GM19452 (cell line): Measurements from ENCODE around the gene CA10.

Experiments used
- ATAC-seq: cut with Tn5 transposase; IDR thresholded peaks from one replicate; pipeline ENCODE4 v1.9.1; 2021; ENCODE audit not compliant: unreplicated experiment

Gene CA10

DNA sequence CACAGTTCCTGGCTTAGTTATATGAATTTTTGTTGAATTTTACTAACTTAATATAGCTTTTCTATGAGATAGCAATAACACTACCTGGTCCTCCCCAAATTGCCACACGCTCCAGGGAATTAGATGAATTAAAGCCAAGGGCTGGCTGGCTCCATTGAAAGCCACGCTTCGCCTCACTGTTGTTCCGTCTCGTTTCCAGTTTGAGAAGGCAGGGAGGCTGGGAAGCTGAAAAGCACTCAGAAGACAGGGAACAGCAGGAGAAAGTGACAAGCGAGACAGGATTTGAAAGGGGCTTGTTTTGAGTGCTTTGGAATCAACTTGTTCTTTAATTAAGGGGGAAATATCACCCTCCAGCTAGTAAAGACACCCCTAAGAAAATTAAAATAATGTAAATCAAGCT lies 425.3 kb downstream of the CA10 start:
- ATAC-seq = no peak

DNA sequence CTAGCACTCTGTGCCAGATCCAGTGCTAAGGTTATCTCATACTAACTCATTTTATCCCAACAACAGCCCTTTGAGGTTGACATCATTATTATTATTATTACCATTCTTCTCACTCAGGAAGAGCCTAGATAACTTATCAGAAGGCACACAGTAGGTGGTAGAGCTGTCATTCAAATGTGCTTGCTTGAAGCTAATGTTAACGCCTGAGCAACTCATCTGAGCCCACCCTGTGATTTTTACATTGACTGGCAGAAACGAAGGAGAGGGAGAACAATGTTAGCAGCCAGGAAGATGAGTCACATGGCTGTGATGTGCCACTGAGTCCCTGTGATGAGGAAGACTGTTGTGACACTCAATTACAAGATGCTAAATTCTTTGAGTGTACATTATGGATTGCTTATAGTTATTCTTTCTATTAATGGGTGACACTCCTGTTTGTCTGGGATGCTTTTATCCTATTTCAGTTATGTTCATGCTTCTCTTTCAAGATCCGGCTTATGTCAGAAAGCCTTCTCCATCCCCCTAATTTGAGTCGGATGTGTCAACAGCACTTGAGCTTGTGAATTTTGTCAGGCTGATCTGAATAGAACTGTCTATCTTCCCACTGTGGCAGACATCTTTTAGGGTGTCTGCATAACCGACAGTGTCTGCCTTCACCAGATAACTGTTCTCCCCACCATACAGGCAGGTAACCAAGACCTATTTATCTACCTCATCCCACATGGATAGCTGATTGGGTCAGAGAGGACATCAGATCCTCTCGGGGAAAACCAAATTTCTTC lies 426.4 kb downstream of the CA10 start:
- no peak for ATAC-seq

DNA sequence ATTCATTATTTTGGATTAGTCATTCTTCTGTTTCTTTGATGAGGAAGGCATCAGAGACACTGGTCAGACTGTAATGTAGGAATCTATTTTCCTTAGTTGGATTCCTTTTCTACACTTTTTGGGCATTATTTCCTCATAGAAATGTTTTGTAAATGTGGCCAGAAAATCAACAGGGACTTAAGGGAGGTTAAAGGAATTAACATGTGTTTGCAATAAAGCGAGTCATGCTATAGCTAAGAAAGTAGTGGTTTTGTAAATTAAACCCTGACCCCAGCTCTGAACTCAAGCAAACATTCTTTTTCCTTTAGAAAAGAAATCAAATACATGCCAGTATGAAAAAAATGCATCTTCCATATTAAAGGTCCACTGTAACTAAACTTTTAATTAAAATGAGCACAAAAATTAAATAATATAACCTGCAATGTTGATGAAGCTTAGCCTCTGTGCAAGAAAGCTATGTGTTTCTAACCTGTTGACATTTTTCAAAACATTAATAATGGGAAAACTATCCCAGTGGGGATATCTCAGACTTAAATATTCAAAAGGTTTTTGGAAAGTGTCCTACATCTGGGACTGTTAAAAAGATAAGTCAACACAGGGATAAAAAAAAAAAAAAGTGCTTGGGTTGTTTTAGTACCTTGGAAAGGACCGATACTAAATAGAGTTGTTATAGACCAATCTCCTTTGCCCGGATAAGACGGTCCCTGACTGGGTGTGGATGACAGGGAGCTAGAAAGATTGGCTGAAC lies 428.0 kb downstream of the CA10 start:
- no peak for ATAC-seq

DNA sequence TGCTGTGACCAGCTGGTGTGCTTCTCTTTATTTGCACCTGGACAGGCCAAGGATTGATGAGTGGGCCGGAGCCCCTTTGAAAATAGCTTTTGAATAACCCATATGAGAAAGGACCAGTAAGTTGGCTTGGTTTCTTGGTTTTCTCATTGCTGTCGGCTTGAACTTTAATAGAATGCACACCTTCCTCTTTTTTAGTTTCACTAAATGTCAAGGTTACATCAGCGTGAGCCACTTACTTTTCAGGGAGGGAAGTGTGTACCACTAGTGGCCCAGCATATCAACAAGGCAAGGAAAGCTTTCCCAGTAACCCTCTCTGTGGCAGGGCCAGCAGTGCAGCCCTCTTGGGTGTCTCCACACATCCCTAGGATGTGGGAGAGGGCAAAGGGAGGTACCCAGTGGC lies 433.3 kb downstream of the CA10 start:
- ATAC-seq = no peak

DNA sequence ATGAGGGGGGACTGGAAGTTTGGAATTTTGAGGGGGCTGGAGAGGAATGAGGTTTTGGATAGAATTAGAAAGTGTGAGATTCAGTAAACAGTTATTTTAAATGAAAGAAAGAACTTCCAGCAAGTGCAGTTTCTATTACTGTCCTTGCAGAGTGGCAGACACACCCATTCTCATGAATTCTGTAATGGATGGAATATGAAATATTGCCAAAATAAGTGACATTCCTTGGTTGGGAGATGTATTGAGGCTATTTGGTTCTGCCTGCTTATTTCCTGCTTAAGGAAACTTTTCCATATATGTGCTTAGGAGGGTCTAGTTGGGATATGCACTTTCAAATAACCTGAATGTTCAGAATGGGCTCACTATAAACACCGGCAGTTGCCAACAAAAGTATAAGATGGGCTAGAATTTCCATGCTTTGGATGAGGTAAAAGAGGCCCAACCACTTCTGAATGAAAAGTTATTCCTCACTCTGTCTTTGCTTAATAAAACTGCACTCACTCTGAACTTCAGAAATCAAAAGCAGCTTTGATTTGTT lies 434.4 kb downstream of the CA10 start:
- no peak for ATAC-seq

DNA sequence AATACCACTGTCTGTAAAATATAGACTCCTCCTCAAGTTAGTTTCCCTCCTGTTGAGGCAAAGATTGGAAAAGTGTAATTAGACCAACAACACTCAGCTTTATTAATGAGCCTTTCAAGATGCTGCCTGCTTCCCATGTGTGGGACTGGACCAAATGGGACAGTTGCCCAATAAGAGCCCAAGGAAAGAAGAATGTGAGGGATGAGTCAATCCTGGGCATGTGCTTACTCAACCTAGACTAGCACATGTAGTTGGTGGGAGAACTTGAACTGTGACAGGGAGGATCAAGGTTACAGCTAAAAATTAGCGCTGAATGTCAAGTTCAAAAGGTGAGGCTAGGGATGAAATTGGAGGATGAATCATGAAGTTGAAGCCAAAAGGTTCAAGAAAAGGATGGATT lies 435.5 kb downstream of the CA10 start:
- ATAC-seq = no peak

DNA sequence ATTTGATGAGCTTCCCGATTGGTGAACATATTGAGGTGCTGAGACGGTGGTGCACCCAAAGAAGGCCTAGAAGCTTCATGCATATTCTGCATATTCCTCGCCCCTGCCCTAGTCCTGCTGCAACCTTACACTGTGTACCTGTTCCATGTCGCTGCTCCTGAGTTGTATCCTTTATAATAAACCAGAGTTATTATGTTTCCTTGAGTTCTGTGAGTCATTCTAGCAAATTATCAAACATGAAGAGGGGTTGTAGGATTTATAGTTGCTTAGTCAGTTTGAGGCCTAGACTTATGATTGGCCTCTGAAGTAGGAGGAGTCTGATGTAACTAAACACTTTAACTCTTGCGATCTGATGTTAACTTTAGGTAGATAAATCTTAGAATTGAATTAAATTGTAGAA lies 436.8 kb downstream of the CA10 start:
- ATAC-seq = no peak

DNA sequence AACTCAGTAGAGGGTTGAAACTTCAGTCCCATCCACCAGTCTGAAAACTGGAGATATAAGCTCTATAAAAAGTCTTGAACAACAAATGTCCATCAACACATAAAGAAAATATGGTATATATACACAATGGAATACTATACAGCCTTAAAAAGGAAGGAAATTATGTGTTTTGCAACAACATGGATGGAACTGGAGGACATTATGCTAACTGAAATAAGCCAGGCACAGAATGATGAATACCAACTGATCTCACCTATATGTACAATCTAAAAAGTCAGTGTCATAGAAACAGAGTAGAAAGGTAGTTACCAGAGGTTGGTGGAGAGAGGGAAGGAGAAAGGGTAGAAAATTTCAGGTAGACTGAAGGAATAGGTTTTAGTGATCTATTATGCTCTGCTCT lies 438.1 kb downstream of the CA10 start:
- no peak for ATAC-seq

DNA sequence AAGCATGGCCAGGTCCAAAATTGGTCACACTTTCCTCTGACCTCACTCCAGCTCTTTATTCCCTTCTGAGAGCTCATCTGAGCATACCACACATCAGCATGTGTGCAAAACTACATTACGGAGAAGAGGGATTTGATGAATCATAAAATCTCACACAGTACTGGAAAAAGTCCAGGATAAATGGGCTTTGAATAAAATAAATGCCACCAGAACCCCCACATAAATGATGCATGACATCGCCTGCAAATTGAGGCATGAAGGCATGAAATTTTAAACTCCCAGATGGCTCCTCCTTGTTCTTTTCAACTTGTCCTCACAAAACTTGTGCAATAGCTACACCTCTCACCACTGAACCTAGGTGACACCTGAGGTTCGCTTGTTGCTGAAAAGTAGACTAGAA lies 439.5 kb downstream of the CA10 start:
- no peak for ATAC-seq

DNA sequence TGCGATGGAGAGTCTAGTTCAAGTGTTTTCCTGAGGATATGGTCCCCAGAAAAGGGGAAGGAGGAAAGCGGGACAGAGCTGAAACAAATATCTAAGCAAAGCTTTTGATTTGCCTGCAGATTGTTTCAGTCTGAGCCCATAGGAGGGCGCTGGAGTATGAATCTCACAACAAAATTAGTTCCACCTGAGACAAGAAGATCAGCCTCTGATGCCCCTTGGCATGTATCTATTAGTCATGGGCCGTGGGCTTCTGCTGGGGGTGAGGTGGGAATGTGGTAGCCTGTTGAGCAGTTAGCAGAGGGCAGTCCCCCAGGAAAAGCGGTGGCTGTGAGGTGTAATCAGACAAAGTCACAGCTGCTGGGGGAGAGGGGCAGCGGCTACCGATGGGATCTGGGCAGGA lies 446.9 kb downstream of the CA10 start:
- ATAC-seq = no peak

DNA sequence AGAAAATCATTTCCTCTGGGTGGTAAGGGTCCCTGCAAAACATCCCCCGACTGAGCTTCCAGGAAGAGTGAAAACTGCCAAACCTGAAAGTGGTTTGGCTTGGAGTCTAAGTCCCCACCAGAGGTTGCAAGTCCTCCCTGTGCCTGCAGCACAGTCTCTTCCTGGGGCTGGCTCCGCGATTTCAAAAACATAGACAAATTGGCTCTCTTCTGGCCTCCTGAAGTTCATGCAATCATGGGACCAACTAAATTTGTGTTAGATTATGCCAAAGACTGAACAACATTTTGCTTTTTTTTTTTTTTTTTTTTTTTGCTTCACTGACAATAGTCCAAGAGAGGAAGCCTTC lies 447.9 kb downstream of the CA10 start:
- ATAC-seq = no peak

DNA sequence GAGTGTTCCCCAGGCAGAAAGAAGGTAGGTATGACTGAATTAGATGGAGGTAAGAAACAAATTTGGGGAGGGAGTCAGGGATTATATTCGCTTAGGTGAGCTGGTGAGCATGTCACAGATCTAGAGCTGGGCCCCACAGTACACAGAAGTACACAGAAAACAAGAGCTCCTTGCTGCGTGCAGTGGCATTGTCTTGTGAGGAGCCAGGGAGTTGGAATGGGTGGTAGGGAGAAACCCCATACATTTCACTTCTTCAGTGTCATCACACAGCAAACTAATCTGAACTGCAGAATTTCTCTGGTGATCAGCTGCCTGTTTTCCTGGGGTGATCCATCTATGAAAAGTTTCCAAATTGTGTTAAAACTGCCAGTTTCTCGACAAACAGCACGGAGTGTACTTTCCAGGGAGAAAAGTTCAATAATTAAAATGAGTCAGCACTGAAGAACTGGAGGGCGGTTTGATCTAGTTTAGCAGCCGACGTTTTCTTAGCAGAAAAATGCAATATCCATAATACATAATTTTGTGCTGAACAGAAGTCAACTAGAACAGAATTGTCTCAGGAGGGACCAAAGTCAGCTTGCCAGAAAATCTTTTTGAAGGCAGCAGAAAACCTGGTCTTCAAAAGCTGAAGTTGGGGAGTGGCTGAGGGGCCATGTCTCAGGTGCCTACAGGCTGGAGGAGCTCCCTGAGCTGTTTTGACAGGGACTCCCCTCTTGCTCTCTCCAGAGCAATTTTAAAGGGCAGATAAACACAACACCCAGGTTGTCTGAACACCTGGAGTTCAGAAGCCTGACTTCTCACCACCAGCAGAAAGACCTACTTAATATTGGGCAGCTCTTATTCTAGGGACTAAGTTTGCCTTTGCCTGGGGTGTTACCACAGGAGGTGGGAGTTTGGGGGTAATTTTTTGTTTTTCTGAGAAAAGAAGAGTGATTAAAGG lies 448.6 kb downstream of the CA10 start:
- no peak for ATAC-seq

DNA sequence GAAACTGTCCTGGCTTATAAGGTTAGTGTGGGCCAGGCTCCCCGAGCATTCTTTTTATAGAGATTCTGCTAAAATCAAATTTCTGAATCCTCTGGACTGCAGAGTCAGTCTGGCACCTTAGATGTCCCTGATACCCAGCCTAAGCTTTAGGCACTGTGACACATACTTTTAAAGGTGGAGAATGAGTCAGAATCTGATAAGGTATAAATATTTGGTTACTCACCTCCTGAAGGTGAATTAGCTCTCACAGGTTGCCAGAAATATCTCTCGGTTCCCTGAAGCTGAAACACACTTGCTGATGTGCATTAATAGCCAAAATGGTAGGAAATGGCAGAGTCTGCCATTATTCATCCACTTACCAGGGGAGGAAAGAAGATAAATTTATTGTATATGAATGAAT lies 451.3 kb downstream of the CA10 start:
- no peak for ATAC-seq

DNA sequence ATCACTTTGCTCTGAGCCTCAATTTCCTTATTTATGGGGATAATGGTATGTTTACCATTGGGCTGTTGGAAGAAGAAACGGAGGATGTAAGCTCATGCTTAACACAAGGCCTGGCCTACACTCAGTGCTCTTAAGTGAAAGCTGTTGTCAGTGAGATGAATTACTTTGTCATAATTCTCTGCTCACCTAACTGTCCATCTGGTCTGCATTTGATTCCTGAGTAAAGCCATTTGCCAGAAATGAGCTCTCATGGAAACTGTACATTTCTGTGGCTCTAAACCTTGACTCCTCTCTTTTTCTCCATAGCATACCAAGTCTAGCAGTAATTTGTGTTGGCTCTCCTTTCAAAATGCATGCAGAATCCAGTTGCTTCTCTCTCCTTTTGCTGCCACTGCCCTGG lies 452.4 kb downstream of the CA10 start:
- ATAC-seq = no peak

DNA sequence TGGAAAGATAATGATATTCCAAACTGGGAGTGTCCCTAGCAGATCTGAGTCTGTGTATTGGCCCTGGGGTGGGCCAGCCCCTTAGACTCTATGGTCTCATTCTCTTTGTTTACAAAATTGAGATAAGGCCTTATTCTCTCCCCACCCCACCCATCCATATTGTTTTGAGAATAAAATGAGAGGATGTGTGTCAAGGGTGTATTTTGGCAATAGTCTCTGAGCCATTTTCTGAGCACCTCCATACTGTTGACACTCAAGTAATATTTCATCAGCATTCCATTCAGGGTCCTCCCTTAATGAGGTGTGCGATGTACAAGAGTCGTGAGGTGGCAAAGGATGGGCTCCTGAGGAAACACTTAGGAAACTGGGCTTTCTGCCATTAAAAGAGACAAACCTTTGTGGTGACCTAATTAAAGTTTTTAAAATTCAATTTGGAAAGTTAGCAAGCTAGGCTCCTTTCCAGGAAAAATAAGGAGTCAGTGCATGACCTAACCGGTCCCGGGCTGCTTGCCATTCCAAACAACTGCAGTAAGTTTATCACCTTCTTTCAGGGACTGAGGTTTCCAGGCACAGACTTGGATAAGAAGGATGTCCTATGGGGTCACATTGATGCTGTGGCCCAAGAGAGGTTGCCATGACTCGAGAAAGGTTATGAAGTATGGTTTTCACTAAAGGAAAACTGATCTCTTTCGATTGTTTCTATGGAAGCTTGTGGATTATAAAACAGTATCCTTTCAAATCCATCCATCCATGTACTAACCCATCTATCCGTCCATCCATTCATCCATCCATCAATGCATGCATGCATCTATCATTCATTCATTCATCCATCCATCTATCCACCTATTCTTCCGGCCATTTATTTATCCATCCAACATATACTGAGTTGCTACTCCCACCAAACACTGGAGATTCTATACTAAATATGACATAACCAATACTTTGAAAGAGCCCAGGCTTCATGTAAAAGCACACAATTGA lies 454.9 kb downstream of the CA10 start:
- ATAC-seq = no peak

DNA sequence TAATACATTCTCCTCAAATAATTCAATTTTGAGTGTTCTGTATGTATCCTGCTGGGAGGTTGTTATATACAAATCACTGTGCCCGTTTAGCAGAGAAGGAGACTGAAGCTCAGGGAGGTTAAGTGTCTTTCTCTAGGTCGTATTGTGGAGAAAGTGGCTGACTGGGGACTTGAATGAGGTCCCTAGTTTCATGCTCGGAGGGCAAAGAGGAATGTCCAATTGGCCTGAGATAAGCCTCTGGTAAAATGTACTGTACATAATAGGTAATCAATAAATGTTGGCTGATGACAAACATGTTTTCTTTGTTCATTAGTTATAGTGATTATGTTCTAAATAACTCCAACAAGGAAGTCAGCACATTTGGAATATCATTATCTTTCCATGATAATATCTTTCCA lies 455.6 kb downstream of the CA10 start:
- no peak for ATAC-seq

DNA sequence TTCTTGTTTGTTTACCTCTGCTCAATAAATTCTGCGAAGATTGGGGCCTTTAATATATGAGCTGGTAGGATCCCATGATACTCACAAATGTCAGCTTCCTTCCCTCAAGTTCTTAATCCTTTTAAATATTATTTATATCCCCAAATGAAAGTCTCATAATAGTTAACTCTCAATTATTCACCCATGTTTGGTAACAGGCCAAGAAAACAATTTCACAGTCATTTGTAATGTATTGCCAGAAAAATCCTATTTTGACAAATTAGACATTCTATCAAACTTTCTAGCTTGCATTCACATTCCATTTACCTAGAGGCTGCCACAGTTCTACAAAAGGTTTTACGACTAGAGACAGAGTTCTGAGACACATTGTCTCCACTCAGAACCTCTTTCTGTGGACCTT lies 457.0 kb downstream of the CA10 start:
- ATAC-seq = no peak

DNA sequence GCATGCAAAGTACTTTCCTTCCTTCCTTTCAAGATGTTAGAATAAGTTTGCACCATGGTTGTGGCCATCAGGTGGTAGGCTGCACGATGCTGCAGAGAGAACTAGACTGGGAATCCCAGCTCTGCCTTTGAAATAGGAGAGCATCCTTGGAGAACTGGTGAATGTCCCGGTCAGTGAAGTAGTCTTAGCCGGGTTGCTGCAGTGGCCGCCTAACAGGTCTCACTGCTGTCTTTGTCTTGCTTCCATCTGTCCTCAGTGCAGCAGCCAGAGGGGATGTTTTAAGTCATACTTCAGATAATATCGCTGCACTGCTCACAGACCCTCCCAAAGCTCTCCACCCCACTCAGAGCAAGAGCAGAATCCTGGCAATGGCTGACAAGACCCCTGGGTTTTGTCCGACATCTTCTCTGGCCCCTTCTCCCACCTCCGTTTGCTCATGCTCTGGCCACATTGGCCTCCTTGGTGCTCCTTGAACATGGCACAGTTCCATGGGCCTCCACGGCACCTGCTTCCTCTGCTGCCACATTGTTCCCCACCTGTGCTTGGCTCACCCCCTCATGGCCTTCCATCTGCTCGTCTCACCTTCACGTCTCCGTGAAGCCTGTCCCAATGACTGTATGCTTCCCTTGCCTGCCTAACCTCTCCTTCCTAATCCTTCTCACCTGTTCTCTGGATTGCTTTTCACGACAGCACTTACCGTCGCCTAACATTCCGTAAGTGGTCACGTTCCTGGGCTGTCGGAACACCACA lies 458.3 kb downstream of the CA10 start:
- no peak for ATAC-seq

DNA sequence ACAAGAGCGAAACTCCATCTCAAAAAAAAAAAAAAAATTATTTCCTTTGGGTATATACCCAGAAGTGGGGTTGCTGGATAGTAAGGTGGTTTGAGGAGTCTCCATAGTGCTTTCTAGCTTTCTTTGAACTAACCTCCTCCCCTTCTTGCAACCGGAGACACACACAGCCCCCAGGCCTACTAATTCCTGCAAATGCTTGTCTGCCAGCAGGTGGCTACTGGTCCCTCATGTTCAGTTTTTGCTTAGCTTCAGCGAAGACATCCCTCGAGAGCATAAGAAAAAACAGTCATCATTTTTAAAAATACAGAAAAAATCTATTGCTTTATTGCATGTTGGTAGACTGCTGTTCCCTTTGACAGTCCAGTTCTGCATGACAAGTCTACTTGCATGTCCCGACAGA lies 459.2 kb downstream of the CA10 start:
- no peak for ATAC-seq

DNA sequence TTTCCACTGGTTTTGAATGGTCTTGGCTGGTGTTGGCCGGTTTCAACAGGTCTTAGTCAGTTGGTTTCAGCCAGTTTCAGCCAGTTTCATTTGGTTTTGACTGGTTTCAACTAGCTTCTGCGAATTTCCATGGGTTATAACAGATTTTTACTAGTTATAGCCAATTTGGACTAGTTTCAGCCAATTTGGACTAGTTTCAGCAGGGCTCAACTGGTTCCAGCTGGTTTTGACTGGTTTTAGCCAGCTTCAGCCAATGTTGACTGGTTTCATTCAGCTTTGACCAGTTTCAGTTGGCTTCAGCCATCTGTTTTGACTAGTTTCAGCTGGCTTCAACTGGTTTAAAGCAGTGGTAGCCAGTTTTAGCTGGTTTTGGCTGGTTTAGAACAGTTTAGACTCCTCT lies 465.6 kb downstream of the CA10 start:
- no peak for ATAC-seq
